Breast epithelium (tissue), 4 donors: ENCODE data around the gene CD99. TPM values are rescaled to one million over a fixed set of nuclear protein-coding genes. Genes with fewer than 3 reads are reported as not detected.

Experiments
- DNase-seq, 2 donors: peaks; one replicate each; pipeline ENCODE4 v3.0.0-alpha.2; 2019; ENCODE audit warnings: low spot score in 2 of 2
- H3K27ac ChIP-seq, 2 donors: fragments of 200-600 bp; sonication (generic) in 1 of 2; one replicate each; pipeline ENCODE4 v1.5.1; 2016 to 2019; ENCODE audit warnings: mild to moderate bottlenecking in 1 of 2
- H3K27me3 ChIP-seq, 2 donors: fragments of 200-600 bp; sonication (generic) in 1 of 2; one replicate each; pipeline versions ENCODE4 v1.5.1 to v1.6.0; 2017 to 2019; ENCODE audit warnings: control low read depth in 1 of 2, mild to moderate bottlenecking in 1 of 2
- H3K36me3 ChIP-seq: fragments of 200-600 bp; one replicate; pipeline ENCODE4 v1.5.1; 2019
- H3K4me1 ChIP-seq, 2 donors: fragments of 200-600 bp; sonication (generic); one replicate each; pipeline ENCODE4 v1.5.1; 2016 to 2019; ENCODE audit warnings: control low read depth in 1 of 2
- H3K4me3 ChIP-seq, 3 donors: fragments of 200-600 bp; sonication (generic); 1 replicate in 2 of 3; 2 replicates in 1 of 3; pipeline ENCODE4 v1.5.1; 2016 to 2019; ENCODE audit warnings: mild to moderate bottlenecking in 3 of 3, moderate library complexity in 2 of 3
- H3K9me3 ChIP-seq, 2 donors: fragments of 200-600 bp; sonication (generic) in 1 of 2; one replicate each; pipeline ENCODE4 v1.5.1; 2016 to 2019; ENCODE audit warnings: control low read depth in 1 of 2
- POLR2A ChIP-seq: fragments of 450-650 bp; IDR thresholded peaks from one replicate; pipeline ENCODE4 v1.6.1; 2016; ENCODE audit warnings: antibody characterized with exemption, mild to moderate bottlenecking, moderate library complexity
- POLR2AphosphoS5 ChIP-seq, 3 donors: sonication (generic); formaldehyde crosslinking; IDR thresholded peaks; one replicate each; pipeline ENCODE4 v1.6.1; 2017; ENCODE audit warnings: antibody characterized with exemption in 3 of 3
- intact Hi-C: fragments of 100-400 bp; cut with DNase I; formaldehyde crosslinking; loops from one replicate; pipeline ENCODE4 v1.15.1; 2023; ENCODE audit warnings: low total_unique reads
- total RNA-seq, 3 donors: library from RNA; depleted of rRNA; stranded (reverse); fragments of >200 nt; gene quantifications; one replicate each; pipeline ENCODE4 v1.1.0, GENCODE V29; 2016
- TF ChIP-seq, protein P1 (sequence below), 3 donors: fragments of 450-650 bp; IDR thresholded peaks; one replicate each; pipeline ENCODE4 v1.5.1; 2016 to 2017; ENCODE audit warnings: antibody characterized with exemption in 3 of 3, mild to moderate bottlenecking in 3 of 3, moderate library complexity in 3 of 3

The CD99 gene
- total RNA-seq, 3 donors from 2014 or later = 96.3 to 536 (median 142) TPM

DNA sequence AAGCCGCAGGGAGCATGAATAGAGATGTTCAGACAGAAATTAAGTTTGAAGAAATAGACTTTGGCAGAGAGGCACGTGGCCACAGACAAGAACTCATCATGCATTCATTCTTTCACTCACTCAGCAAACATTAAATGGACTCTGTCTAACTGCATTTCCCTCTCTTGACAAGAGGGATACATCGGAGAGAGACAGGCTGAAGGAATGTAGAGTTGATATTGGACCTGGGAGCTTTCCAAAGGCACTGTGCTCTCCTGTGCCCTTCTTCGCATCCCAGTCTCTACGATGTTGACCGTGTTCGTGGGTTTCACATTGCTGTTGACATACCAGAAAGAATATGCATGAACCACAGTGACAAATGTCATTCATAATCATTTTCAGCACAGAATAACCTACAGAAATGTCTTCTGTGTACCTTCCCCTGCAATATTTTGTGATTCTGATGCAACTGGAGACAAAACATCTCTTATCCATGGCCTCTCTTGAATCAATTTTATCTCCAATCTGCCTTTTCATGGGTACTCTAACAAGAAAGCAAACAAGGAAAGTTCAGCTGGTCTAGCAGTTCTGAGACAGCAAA is 34.7 kb upstream of the CD99 start:
- DNase-seq = no peak
- Histone ChIP-seq H3K27ac (no peak overlapping the region), H3K4me3 (no peak overlapping the region), H3K9me3 (no peaks in the 10 kb centered on the region), H3K4me1 (no peaks in the 10 kb centered on the region), H3K27me3 (no peaks in the 10 kb centered on the region), H3K36me3 (no peaks in the 10 kb centered on the region)
- TF ChIP-seq, protein P1, sequence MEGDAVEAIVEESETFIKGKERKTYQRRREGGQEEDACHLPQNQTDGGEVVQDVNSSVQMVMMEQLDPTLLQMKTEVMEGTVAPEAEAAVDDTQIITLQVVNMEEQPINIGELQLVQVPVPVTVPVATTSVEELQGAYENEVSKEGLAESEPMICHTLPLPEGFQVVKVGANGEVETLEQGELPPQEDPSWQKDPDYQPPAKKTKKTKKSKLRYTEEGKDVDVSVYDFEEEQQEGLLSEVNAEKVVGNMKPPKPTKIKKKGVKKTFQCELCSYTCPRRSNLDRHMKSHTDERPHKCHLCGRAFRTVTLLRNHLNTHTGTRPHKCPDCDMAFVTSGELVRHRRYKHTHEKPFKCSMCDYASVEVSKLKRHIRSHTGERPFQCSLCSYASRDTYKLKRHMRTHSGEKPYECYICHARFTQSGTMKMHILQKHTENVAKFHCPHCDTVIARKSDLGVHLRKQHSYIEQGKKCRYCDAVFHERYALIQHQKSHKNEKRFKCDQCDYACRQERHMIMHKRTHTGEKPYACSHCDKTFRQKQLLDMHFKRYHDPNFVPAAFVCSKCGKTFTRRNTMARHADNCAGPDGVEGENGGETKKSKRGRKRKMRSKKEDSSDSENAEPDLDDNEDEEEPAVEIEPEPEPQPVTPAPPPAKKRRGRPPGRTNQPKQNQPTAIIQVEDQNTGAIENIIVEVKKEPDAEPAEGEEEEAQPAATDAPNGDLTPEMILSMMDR (IDR thresholded peaks at IDR 0.05) = no peak
- TF ChIP-seq POLR2AphosphoS5 (IDR thresholded peaks at IDR 0.05) = no peak
- no peak for TF ChIP-seq POLR2A
- intact Hi-C loops = no loop called here

DNA sequence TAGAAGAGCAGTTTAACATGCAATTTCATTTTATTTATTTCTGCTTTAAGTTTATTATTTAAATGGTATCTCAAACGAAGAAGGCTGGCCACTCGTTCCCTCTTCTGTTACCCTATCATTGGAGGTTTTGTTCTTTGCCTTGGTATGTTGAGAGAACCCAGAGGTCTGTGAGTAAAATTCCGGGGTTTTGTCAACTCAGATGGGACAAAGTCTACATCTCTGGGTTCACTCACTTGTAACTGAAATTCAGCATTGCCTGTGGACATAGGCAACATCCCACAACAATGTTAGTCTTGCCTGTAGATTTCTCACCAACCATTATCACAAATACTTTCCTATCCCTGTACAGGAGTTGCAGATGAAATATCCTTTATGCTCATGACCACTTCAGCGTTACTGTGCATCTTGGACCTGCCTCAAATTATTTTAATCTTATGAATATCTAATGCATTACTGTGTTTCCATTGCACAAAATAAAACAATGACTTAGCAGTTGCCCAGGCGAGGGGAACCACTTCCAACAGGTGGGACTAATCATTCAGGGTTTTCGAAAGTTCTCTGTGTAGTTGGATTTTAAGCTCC is 33.5 kb upstream of the CD99 start:
- TF ChIP-seq POLR2AphosphoS5 (IDR thresholded peaks at IDR 0.05) = no peak
- no peak for TF ChIP-seq POLR2A
- TF ChIP-seq, protein P1 (IDR thresholded peaks at IDR 0.05) = no peak
- no peak overlapping the region for H3K27ac ChIP-seq
- H3K4me1 ChIP-seq = no peaks in the 10 kb centered on the region
- no peaks in the 10 kb centered on the region for H3K9me3 ChIP-seq
- H3K36me3 ChIP-seq = no peaks in the 10 kb centered on the region
- H3K27me3 ChIP-seq = no peaks in the 10 kb centered on the region
- H3K4me3 ChIP-seq = no peak overlapping the region
- intact Hi-C loops = no loop called here
- DNase-seq = no peak

DNA sequence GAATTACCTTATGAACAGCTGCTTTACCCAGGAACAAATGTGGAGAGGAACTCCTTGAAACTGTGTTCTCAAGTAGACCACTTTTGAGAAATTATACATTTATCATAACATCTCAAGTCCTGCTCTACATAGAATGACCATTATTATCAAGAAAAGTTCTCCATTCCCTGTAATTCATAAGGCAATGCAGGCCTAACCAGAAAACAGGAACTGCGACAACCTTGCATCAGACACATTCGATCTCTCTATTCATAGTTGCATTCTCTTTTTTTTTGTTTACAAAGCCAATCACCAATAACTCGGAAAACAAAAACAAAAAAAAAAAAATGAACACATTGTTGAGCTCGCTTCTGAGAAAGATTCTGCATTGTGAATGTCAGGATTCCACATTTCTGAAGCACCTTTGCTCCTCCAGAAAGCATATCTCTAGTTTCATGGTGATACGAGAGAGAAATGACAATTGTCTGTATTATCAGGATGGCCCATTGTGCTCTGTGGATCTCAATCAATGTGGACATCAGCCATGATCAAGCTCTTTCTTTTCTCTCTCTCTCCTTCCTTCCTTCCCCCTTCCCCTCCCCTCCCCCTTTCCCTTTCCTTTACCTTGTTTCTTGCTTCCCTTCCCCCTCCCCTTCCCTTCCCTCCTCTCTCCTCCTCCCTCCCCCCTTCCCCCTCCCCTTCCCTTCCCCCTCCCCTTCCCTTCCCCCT is 32.4 kb upstream of the CD99 start:
- Histone ChIP-seq H3K9me3 (no peaks in the 10 kb centered on the region), H3K4me1 (no peaks in the 10 kb centered on the region), H3K36me3 (no peaks in the 10 kb centered on the region), H3K4me3 (no peak overlapping the region), H3K27ac (no peak overlapping the region), H3K27me3 (no peaks in the 10 kb centered on the region)
- intact Hi-C loops = no loop called here
- TF ChIP-seq, protein P1 (IDR thresholded peaks at IDR 0.05) = no peak
- TF ChIP-seq POLR2AphosphoS5 (IDR thresholded peaks at IDR 0.05) (no peak), POLR2A (no peak)
- no peak for DNase-seq

DNA sequence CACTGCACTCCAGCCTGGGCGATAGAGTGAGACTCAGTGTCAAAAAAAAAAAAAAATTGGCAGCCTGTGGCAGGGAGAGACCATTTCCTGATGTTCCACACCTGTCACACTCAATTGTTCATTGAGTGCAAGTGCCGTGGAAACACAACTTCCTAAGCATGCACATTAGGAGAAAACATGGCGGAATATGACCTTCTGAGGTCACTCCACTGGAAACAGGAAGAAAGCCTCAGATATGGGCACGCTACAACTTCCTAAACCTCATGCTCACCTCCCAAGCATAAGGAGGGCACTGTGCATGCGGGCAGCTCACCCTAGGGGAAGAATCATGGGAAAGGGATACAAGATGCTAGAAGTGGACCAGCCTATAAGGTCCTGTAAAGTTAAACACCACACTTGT is 28.5 kb upstream of the CD99 start:
- Histone ChIP-seq H3K27me3 (no peaks in the 10 kb centered on the region), H3K27ac (no peak overlapping the region), H3K4me1 (no peaks in the 10 kb centered on the region), H3K4me3 (no peak overlapping the region), H3K36me3 (no peaks in the 10 kb centered on the region), H3K9me3 (no peaks in the 10 kb centered on the region)
- intact Hi-C loops = no loop called here
- TF ChIP-seq POLR2A (no peak), POLR2AphosphoS5 (IDR thresholded peaks at IDR 0.05) (no peak)
- TF ChIP-seq, protein P1 (IDR thresholded peaks at IDR 0.05) = no peak
- DNase-seq = no peak

DNA sequence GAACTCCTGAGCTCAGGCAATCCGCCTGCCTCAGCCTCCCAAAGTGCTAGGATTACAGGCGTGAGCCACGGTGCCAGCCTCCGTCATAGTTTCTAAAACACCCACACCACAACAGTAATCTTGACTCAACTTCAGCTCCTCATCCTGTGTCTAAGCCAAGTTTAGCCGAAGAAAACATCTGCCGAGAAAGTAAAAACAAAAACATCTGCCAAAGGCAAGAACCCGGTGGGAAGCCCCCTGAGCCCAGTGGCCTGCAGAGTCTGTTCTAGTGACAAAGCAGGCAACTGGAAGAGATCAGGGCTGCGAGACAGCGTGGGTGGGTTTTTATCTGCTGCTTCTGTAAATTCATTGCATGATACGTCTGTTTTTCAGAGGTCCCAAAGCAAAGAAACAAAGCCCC is 26.6 kb upstream of the CD99 start:
- DNase-seq = no peak
- Histone ChIP-seq H3K27ac (peak overlapping the region; percentile 21 to 52), H3K4me3 (no peak overlapping the region), H3K4me1 (no peaks in the 10 kb centered on the region), H3K9me3 (no peaks in the 10 kb centered on the region), H3K36me3 (no peaks in the 10 kb centered on the region), H3K27me3 (no peaks in the 10 kb centered on the region)
- intact Hi-C loops = no loop called here
- no peak for TF ChIP-seq POLR2AphosphoS5 (IDR thresholded peaks at IDR 0.05)
- no peak for TF ChIP-seq POLR2A
- TF ChIP-seq, protein P1 (IDR thresholded peaks at IDR 0.05) = no peak
